Lower leg skin (tissue), 4 donors: Measurements from ENCODE around the gene DSCAML1. TPM values are rescaled to one million over a fixed set of nuclear protein-coding genes. Genes with fewer than 3 reads are reported as not detected.

ENCODE experiments used
- DNase-seq, 2 donors: peaks; one replicate each; pipeline ENCODE4 v3.0.0-alpha.2; 2019; ENCODE audit warnings: low spot score in 2 of 2
- H3K4me3 ChIP-seq: fragments of 200-600 bp; sonication (generic); 2 replicates; pipeline ENCODE4 v1.5.1; 2017; ENCODE audit warnings: mild to moderate bottlenecking, low read depth; ENCODE audit not compliant: poor library complexity, severe bottlenecking
- CTCF ChIP-seq, 3 donors: fragments of 450-650 bp; IDR thresholded peaks; one replicate each; pipeline ENCODE4 v1.5.1; 2016; ENCODE audit warnings: antibody characterized with exemption in 3 of 3, mild to moderate bottlenecking in 3 of 3, moderate library complexity in 2 of 3
- POLR2A ChIP-seq, 2 donors: fragments of 450-650 bp; IDR thresholded peaks; one replicate each; pipeline ENCODE4 v1.6.1; 2016 to 2017; ENCODE audit warnings: antibody characterized with exemption in 2 of 2, mild to moderate bottlenecking in 1 of 2, moderate library complexity in 1 of 2
- WGBS, 2 donors: methylation state at CpG; one replicate each; pipeline ENCODE4 v1.1.5; 2018; 5-methylcytosine and 5-hydroxymethylcytosine counted together
- intact Hi-C: fragments of 100-400 bp; cut with DNase I; formaldehyde crosslinking; loops from one replicate; pipeline ENCODE4 v1.15.0; 2023; ENCODE audit warnings: low total_unique reads
- total RNA-seq, 4 donors: library from RNA; depleted of rRNA; stranded (reverse); fragments of >200 nt; gene quantifications; one replicate each; pipeline ENCODE4 v1.1.0, GENCODE V29; 2016

The DSCAML1 gene
- total RNA-seq, 4 donors from 2014 or later: 0.07 to 0.13 (median 0.08) TPM

- 66 to 73% methylated on average over 8 of the region's 8 CpGs for WGBS, 2 donors
- no peak for DNase-seq
- no peak overlapping the region for H3K4me3 ChIP-seq
- intact Hi-C loops: no loop called here
- TF ChIP-seq POLR2A (IDR thresholded peaks at IDR 0.05) (no peak), CTCF (IDR thresholded peaks at IDR 0.05) (no peak)
Measured at GRCh38 chr11:117738246-117738957, 58.6 kb downstream of the DSCAML1 start.

GRCh38 chr11:117735350-117735977, 61.6 kb downstream of the DSCAML1 start:
- no peak for DNase-seq
- no peak overlapping the region for H3K4me3 ChIP-seq
- TF ChIP-seq CTCF (IDR thresholded peaks at IDR 0.05) (no peak), POLR2A (IDR thresholded peaks at IDR 0.05) (no peak)
- 85 to 90% methylated on average over 9 of the region's 9 CpGs for WGBS, 2 donors
- intact Hi-C loops: no loop called here

GRCh38 chr11:117734601-117735024, 62.4 kb downstream of the DSCAML1 start:
- DNase-seq: no peak
- intact Hi-C loops: no loop called here
- no peak for TF ChIP-seq CTCF (IDR thresholded peaks at IDR 0.05)
- TF ChIP-seq POLR2A (IDR thresholded peaks at IDR 0.05): no peak
- WGBS, 2 donors: 36 to 50% methylated on average over 5 of the region's 5 CpGs
- H3K4me3 ChIP-seq: no peak overlapping the region

GRCh38 chr11:117733316-117733715, 63.7 kb downstream of the DSCAML1 start:
- TF ChIP-seq POLR2A (IDR thresholded peaks at IDR 0.05) (no peak), CTCF (IDR thresholded peaks at IDR 0.05) (no peak)
- no peak for DNase-seq
- H3K4me3 ChIP-seq: no peak overlapping the region
- WGBS, 2 donors: 82 to 86% methylated on average over 6 of the region's 6 CpGs
- intact Hi-C loops: no loop called here

- TF ChIP-seq CTCF (IDR thresholded peaks at IDR 0.05): no peak
- no peak for TF ChIP-seq POLR2A (IDR thresholded peaks at IDR 0.05)
- intact Hi-C loops: no loop called here
- DNase-seq: no peak
- no peak overlapping the region for H3K4me3 ChIP-seq
- WGBS, 2 donors: 91 to 93% methylated on average over 2 of the region's 2 CpGs
Measured at GRCh38 chr11:117731722-117732290, 65.2 kb downstream of the DSCAML1 start.
